KOPT-K1 (cell line): Measurements from ENCODE around the gene AQP12B.

ENCODE experiments used
- H3K27ac ChIP-seq: fragments of 200-600 bp; sonication (generic); 2 replicates; pipeline ENCODE4 v1.5.1; 2016; ENCODE audit warnings: antibody characterized with exemption, mild to moderate bottlenecking, low read depth, low read length; ENCODE audit not compliant: poor library complexity, severe bottlenecking
- H3K36me3 ChIP-seq: fragments of 200-600 bp; sonication (generic); 2 replicates; pipeline ENCODE4 v1.5.1; 2017; ENCODE audit warnings: antibody characterized with exemption, mild to moderate bottlenecking, low read length, moderate library complexity; ENCODE audit not compliant: insufficient read depth
- H3K9me3 ChIP-seq: fragments of 200-600 bp; sonication (generic); 2 replicates; pipeline ENCODE4 v1.5.1; 2017; ENCODE audit warnings: antibody characterized with exemption, low read length, mild to moderate bottlenecking; ENCODE audit not compliant: insufficient read depth, poor library complexity, severe bottlenecking

AQP12B gene

DNA sequence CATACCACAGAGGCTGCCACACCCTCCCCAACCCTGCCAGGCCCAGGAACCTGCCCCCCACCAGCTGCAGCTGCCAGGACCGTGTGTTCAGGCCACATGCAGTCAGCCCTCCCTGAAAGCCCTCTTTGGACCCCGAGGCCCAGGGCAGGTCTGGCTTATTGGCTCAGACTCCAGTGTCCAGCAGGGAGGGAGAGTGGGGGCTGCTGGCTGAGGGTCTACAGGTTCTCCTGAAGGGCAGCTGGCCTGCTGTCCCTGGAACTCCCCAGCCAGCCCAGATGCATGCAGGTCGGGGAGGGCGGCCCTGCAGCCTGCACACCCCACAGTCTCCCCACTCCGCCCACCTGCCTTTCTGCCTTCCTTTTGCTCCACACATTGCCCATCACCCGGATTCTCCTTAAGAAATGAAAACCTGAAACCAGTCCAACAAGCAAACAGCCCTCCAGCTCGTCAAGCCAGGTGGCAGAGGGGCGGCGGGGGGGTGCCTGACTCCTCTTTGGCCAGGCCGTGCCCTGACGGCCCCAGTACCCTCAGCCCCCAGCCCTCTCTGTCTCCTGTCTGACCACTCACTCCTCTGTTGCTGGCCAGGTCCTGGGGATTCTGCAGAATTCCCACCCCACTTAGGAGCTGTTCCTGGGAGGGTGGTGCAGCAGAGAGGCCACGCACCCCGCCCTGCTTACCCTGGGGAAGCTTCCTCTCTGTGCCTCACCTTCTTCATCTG, 39.4 kb downstream of the AQP12B start:
- H3K9me3 ChIP-seq = peaks cover 8% of the 10 kb centered on the region
- no peak overlapping the region for H3K27ac ChIP-seq
- no peaks in the 10 kb centered on the region for H3K36me3 ChIP-seq

DNA sequence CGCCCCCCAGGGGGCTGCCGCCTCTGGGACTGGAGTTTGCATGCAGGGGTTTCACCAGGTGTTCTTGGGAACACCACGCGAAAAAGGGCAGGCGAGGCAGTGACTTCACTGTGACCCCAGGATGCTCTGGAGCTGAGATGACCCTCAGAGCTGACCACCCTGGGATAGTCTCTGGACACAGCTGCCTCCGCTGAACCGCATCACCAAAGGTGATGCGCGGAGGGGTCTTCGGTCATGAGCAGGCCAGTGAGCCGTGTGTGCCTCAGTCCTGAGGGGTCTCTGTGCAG, 39.9 kb downstream of the AQP12B start:
- H3K27ac ChIP-seq = no peak overlapping the region
- peaks cover 8% of the 10 kb centered on the region for H3K9me3 ChIP-seq
- no peaks in the 10 kb centered on the region for H3K36me3 ChIP-seq

DNA sequence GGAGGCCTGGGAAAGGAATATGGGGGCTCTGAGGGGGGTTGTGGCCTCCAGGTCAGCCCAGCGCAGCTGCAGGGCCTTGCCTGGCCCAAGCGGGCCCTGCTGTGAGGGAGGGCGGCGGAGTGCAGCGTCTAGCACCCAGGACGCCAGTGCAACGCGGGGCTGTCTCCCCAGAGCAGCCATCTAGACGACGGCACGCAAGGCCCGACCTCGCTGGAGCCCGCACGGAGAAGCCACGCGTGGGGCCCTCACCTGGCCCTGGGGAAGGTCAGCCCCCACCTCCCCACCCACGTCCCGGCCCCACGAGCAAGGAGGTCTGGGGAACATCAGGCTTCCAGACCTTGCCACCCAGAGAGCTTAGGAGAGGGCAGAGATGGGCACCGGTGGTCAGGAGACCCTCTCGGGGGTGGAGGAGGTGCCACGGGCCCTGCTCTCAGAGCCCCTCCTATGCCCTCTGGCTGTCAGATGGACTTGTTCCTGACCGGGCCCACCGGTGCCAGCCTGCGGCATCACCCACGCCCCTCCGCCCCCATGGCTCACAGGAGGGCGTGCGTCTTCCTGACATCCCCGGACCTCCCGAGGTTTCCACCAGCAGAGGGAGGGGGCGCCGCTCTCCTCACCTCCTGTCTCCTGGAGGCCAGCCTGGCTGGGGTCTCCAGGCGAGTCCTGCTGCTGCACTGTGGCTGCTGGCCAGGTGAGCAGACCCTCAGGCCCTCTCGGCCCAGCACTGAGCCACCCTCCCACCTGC, 40.5 kb downstream of the AQP12B start:
- Histone ChIP-seq H3K36me3 (no peaks in the 10 kb centered on the region), H3K9me3 (peaks cover 8% of the 10 kb centered on the region), H3K27ac (no peak overlapping the region)

DNA sequence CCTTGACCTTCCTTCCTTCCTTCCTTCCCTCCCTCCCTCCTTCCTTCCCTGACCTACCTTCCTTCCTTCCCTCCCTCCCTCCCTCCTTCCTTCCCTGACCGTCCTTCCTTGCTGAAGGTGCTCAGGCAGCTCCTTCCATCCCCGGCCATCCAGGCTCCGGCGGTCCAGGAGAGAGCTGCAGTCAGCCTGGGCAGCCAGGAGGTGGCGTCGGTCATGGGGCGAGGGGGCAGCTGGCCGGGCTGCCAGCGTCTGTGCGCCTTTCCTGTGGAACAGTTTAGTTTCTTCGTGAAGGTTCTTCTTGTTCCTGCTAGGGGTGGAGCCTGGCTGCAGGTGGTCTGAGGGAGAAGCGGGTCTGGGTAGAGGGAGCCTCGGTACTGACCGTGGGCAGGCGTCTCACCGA, 41.7 kb downstream of the AQP12B start:
- H3K9me3 ChIP-seq = peaks cover 9% of the 10 kb centered on the region

DNA sequence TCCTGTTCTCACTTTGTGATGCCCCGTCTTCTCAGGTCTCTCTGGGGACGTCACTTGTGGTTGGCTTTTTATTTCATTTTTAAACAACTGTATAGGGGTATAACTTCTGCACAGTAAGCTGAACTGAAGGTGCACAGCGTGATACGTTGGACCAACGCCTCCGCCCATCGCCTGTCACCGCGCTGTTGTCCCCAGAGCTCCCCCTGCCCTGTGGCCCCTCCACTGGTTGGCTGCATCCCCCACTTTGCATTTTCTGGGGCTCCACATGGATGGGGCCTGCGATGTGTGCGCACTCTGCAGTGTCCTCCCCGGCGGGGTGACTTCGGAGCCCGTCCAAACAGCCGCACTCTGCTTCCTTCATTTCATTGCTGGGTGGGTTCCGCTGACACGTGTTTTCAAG, 43.1 kb downstream of the AQP12B start:
- Histone ChIP-seq H3K27ac (no peak overlapping the region), H3K9me3 (peaks cover 23% of the 10 kb centered on the region), H3K36me3 (no peaks in the 10 kb centered on the region)

More for the DNA sequence above, 41.7 kb downstream of the AQP12B start:
- Histone ChIP-seq H3K36me3 (no peaks in the 10 kb centered on the region), H3K27ac (no peak overlapping the region)

DNA sequence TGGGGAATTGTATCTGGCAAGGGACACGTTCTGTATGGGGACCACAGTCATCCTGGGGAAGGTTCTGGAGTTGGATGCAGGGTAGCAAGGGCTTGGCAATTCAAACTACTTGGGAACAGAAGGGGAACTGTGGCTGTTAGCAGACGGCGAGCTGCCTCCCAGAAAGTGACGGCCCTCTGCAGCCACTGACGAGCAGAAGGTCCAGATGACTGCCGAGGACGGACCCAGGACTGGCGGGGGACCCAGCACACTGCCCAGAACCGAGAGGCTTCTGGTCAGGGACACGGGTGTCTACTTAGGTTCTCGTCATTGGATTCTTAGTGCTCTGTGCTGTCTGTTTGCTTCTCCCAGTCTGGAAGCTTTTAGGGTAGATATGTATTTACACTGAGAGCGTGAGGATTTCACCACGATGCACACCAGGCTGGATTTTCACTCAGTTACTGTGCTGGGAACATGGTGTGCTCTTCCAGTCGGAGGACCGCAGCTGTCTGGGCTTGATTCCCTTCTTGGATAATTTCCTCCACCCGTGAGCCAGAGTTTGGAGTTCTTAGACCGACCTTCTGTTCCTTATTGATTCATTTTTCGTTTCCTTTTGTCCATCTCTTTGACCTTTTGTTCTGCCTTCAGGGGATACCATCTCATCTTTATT, 44.0 kb downstream of the AQP12B start:
- peaks cover 32% of the 10 kb centered on the region for H3K9me3 ChIP-seq

DNA sequence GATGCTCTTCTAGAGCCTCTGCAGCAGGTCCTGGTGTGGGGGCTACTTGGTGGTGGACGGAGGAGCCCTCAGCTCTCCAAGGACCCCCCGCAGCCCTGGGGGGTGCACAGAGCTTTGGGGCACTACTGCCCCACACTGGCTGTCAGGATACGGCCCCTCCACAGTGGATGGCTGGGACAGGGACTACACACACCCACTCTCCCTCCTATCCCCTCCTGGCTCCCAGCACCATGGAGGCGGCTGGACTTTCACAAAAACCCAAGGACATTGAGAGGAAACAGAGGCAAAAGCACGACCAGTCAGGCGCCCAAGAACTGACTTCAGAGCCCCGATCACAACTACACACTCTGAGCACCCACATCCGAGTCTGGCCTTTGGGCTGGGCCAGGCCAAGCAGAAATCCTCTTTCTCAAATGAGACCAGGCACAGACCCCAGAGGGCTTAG, 44.8 kb downstream of the AQP12B start:
- peaks cover 39% of the 10 kb centered on the region for H3K9me3 ChIP-seq
- no peaks in the 10 kb centered on the region for H3K36me3 ChIP-seq
- H3K27ac ChIP-seq = no peak overlapping the region

More for the DNA sequence above, 44.0 kb downstream of the AQP12B start:
- H3K36me3 ChIP-seq = no peaks in the 10 kb centered on the region
- no peak overlapping the region for H3K27ac ChIP-seq

DNA sequence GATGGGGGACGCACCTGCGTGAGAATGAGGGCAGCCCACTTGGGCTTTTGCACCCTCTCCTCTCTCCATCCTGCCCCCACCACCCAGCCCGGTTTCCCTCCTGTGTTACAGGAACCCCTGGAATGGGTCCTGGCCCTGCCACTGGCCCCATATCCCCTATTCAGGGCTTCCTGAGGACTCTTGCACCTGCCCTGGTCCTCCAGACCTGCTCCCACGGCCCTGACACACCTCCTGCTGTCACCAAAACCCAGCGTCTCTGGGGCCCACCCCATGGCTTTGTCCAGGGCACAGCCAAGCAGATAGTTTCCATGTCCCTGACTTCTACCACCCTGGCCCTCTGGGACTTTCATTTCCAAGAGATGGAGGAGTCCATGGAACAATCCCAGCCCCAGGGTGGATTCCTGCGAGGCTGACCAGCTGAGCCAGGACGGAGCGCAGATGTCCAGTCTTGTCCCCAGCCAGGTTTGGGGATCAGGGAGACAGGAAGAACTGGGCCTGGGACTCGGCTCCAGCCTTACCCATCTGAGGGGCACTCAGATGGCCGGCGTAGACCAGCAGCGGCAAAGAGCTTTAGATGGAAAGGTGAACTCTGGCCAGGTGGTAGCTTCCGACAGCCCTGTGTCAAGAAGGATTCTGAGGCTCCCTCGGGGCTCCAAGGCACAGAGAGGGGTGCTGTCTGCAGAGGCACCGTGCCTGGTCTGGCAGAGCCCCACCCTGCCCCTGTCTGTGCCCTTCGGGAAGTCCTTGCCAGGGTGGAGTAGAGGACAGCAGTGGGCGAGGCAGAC, 45.4 kb downstream of the AQP12B start:
- peaks cover 44% of the 10 kb centered on the region for H3K9me3 ChIP-seq
- no peak overlapping the region for H3K27ac ChIP-seq
- H3K36me3 ChIP-seq = no peaks in the 10 kb centered on the region

DNA sequence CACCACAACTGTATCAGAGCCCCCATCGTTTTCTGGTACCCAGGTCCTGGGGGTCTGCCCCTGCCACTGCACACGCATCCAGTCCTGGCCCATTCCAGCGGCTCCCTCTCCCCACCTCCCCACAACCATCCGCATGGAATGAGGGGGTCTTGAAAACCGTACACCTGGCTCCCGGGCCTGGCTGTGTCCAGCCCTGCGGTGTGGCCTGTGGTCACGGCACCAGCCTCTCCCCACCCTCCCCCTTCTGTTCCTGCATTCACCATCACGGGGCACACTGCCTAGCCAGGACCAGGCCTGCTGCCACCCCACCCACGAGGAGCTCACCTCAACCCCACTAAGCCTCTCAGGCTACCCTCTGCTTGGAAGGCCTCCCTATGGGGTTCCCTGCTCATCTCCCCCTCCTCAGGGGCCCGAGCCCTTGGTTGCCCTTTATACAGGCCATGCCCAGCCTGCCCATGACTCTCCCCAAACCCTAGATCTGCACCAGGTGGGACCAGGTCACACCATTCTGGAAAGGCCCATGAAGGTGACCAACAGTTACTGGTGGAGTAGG, 46.0 kb downstream of the AQP12B start:
- no peaks in the 10 kb centered on the region for H3K36me3 ChIP-seq
- H3K9me3 ChIP-seq = peaks cover 38% of the 10 kb centered on the region
- no peak overlapping the region for H3K27ac ChIP-seq

DNA sequence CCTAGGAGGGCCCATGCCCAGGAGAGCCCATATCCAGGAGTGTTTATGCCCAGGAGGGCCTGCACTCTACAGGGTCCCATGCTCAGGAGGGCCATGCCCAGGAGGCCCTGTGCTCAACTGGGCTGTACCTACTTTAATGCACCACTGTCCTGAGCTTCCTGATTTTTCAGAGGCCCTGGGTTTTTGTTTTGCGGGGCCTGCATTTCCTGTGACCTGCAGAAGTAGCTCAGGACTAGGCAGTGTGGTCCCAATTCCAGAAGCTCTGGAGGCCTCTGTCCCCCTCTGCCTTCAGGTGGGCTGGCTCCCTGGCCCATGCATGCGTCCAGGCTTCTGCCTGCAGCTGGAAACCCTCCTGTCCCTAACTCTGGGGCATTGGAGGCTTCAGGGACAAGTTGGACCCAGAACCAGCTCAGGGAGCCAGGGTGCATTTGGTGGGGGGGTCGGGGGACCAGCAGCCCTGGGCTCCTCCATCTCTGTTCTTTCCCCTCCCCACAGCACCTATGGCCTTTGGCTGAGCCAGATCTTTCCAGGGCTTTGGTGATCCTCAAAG, 46.6 kb downstream of the AQP12B start:
- no peaks in the 10 kb centered on the region for H3K36me3 ChIP-seq
- peaks cover 38% of the 10 kb centered on the region for H3K9me3 ChIP-seq
- no peak overlapping the region for H3K27ac ChIP-seq

DNA sequence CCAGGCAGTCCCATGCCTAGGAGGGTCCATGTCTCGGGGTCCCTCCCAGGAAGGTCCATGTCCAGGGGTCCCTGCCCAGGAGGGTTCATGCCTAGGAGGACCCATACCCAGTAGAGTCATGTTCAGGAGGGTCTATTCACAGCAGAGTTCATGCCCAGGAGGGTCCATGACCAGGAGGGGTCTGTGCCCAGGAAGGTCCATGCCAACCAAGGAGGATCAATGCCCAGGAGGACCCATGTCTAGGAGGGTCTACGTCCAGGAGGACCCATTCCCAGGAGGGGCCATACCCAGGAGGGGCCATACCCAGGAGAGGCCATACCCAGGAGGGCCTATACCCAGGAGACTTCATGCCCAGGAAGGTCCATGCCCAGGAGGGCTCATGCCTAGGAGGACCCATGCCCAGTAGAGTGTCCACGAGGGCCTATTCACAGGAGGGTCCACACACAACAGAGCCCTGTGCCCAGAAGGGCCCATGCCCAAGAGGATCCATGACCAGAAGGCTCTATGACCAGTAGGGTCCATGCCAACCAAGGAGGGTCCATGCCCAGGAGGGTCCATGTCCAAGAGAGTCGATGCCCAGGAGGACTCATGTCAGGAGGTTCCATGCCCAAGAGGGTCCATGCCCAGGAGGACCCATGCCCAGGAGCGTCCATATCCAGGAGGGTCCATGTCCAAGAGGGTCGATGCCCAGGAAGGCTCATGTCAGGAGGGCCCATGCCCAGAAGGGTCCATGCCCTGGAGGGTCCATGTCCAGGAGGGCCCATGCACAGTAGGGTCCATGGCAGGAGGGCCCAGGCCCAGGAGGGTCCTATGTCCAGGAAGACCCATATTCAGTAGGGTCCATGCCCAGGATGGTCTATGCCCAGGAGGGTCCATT, 47.3 kb downstream of the AQP12B start:
- Histone ChIP-seq H3K27ac (no peak overlapping the region), H3K9me3 (peaks cover 38% of the 10 kb centered on the region), H3K36me3 (no peaks in the 10 kb centered on the region)

DNA sequence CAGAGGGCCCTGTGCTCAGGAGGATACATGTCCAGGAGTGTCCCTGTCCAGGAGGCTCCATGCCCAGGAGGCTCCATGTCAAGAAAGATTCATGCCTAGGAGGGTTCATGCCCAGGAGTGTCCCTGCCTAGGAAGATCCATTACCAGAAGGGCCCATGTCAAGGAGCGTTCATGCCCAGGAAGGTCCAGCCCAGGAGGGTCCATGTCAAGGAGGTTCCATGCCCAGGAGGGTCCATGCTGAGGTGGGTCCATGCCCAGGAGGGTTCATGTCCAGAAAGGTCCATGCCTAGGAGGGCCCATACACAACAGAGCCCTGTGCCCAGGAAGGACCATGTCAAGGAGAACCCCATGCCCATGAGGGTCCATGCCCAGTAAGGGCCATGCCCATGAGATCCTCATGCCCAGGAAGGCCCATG, 50.4 kb downstream of the AQP12B start:
- H3K36me3 ChIP-seq = no peaks in the 10 kb centered on the region
- no peak overlapping the region for H3K27ac ChIP-seq
- H3K9me3 ChIP-seq = peaks cover 38% of the 10 kb centered on the region

DNA sequence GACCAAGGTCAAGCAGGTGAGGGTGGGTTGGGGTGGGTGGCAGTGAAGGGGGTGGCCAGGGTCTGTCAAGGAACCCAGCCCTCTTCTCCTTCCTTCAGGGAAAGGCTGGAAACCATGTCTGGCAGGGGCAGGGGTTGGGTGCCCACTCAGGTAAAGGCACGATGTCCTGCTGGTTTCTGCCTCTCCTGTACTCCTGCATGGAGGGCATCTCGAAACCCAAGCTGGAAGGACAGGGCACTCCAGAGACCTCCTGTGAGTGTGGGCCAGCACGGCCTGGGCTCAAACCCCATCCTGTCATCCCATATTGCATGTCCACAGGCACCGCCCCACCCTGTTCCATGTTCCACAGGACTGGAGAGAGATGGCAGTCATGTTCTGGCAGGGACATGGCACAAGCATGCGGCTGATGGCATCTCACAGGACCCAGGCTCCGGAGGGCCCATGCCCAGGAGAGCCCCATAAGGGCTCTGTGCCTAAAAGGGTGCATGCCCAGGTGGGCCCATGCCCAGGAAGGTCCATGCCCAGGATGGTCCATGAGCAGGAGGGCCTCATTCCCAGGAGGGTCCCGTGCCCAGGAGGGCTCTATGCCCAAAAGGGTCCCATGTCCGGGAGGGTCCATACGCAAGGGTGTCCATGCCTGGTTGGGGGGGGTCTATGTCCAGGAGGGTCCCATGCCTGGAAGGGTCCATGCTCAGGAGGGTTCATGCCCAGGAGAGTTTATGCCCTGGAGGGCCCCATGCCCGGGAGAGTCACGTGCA, 51.0 kb downstream of the AQP12B start:
- no peak overlapping the region for H3K27ac ChIP-seq
- peaks cover 38% of the 10 kb centered on the region for H3K9me3 ChIP-seq

More for the DNA sequence above, 51.0 kb downstream of the AQP12B start:
- H3K36me3 ChIP-seq = no peaks in the 10 kb centered on the region
